Stimulated activated CD8-positive, alpha-beta memory T cell treated with anti-CD3 and anti-CD28 coated beads, Interleukin-2, amount 100 ng/mL, for 1 hour (primary cell): Measurements from ENCODE around the gene CROCC.

Experiments used
- DNase-seq, 2 donors: peaks; one replicate each; pipeline ENCODE4 v3.0.0-alpha.2; 2020; ENCODE audit warnings: low read depth in 2 of 2

CROCC gene

DNA sequence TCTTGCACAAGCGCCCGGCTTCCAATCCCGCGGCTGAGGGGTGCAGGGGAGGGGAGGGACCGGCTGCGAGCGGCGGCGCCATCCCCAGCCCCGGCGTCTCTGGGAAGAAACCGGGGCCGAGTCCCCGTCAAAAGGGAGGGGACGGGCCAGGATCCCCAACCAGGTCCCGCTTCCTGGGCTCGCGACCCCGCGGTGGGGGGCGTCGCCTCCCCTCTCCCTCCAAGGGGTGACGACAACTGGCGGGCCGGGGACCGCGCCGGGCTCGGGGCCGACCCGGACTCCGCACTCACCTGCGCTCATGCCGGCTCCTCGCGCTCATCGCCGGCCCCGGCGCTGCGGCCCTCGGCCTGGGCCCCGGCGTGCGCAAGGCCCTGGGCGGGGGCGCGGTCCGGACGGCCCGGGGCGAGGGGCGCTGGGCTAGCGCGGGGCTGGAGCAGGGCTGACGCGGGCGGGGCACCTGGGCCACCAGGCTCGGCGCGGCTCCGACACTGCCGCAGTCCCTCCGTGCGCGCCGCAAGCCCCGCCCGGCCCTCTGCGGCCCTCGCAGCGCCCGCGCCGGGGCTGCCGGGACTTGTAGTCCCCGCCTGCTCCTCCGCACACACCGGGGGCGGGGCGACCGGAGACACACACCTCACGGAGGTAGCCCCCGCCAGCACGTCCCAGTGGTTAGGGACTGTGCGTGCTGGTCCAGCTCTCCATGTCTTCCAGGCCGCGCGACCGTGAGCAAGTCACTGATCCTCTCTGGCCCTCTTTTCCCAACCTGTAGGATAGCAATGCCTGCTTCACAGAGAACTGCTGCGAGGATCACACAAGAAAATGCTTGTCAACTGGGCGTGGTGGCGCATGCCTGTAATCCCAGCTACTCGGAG lies 89.9 kb downstream of the CROCC start, which contains the start of gene ATP13A2:
ATP13A2 (minus strand) TSS at position 490 of the 869 bp plus-strand sequence; CDS start at position 300, 190 bp downstream.
- peak; percentile 59 to 70 for DNase-seq

DNA sequence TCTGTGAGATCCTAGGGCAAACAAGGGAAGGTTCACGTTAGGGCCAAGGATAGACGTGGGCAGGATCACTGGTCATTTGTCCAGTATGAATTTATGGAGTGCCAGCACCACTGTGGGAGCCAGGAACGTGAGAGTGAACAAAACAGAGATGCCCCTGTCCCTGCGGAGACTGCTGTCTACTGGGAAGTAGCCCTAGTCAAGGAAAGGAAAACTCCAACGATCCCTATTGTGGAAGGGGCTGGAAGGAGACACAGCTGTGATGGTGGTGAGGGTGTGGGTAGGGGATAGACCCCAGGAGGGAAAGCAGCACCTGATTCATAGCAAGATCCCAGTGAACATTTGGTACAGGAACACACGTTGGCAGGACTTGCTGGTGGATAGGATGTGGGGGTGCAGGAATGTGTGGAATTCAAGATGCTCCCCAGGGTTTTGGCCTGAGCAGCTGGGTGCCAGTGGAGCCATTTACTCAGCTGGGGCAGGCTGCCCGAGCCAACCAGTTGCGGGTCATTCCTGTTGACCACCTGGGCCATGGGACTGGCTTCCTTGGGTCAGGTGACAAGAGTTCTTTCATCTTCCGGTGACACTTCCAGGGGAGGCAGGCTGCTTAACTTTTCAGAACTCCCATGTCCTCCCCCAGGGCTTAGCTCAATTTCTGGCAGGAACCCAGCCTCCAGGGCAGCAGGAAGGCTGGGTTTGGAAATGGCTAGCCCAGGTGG lies 91.2 kb downstream of the CROCC start:
- DNase-seq = no peak

GRCh38 chr1:17013491-17014320 lies 92.0 kb downstream of the CROCC start:
- DNase-seq = no peak

DNA sequence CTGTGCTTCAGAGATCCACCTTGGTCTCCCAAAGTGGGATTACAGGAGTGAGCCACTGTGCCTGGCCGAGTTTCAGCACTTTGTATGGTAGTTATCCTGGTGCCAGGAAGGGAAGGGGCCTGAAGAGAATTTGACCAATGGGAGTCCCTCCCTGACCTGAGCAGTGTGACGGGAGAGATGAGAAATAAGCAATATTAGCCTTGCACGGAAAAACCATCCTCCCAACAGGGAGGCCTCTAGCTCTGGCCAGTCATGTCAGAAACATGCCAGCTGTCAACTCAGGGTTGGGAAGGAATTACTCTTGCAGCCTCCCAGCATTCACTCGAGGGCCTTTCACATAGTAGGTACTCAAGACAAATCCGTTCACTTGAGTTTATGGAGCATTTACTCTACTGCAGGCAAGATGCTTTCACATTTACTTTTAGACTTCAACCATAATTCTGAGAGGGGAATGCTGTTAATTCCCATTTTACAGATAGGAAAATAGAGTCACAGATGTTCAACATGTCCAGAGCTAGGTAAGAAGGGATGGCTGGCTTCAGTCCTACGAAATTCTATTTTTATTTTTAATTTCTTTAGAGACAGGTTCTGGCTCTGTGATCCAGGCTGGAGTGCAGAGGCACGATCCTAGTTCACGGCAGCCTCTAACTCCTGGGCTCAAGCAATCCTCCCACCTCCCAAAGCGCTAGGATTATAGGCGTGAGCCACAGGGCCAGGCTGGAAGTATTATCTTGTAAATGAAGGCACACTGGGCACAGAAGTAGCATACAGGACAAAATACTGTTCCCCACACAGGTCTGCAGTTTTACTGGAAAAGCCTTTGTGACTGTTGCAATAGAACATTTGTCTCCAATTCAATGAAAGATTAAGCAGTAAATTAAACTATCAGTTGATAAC lies 93.2 kb downstream of the CROCC start:
- no peak for DNase-seq

DNA sequence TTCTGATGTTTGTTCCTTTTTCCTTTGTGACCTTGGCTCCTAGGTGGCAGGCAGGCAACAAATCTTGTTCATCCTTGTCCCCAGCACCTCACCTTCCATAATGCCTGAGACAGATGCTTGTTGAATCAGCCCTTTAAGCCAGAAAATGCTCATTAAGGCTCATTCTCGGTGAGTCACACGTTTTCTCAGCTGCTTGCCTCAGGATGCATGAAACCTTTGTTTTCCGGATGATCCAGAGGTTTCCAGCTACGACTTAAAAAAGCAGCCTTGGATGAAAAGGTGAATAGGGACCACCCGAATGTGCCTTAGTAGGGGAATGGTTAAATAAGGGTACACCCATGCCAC lies 94.6 kb downstream of the CROCC start:
- DNase-seq = no peak

DNA sequence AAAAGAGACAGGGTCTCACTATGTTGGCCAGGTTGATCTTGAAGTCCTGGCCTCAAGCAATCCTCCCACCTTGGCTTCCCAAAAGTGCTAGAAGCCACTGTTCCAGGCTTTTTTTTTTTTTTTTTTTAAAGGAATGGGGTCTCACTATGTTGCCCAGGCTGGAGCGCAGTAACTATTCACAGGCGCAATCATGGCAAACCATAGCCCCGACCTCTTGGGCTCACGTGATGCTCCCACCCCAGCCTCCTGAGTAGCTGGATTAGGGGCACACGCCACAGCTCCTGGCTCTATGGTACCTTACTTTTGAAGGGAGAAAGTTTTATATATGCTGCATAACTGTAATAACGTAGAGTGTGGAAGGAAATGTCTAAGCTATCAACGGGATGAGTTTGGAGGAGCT lies 95.7 kb downstream of the CROCC start:
- DNase-seq = no peak

GRCh38 chr1:17018849-17019248 lies 97.1 kb downstream of the CROCC start:
- DNase-seq = no peak

GRCh38 chr1:17020502-17020901 lies 98.8 kb downstream of the CROCC start:
- no peak for DNase-seq

DNA sequence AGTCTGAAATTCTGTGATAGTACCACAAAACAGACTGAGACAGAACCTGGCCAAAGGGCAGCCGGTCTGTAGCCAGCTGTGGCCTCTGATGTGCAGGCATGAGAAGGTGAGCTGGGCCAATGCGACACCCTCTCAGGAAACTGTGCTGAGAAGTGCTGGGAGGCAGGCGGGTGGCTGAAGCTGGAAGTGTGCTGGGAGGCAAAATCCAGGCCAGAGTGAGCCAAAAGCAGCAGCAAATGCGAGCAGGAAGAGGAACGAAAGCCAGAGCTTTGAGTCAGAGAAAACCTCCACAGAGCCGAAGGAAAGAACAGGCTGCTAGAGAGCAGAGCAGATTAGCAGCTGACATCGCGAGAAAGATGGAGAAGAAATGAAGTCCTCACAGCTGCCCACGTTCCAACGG lies 100.2 kb downstream of the CROCC start:
- DNase-seq = no peak
